NCI-H1092 (cell line): Measurements from ENCODE around the gene ITGA4.
"Not testable (repeated sequence)": the region's sequence is repeated elsewhere in the genome, so short reads cannot be mapped to it uniquely, and the experiment has no call there.

Experiments used
- DNase-seq: peaks from one replicate; lab custom pipeline; 2025; lab: John Stamatoyannopoulos, UW

Gene ITGA4

DNA sequence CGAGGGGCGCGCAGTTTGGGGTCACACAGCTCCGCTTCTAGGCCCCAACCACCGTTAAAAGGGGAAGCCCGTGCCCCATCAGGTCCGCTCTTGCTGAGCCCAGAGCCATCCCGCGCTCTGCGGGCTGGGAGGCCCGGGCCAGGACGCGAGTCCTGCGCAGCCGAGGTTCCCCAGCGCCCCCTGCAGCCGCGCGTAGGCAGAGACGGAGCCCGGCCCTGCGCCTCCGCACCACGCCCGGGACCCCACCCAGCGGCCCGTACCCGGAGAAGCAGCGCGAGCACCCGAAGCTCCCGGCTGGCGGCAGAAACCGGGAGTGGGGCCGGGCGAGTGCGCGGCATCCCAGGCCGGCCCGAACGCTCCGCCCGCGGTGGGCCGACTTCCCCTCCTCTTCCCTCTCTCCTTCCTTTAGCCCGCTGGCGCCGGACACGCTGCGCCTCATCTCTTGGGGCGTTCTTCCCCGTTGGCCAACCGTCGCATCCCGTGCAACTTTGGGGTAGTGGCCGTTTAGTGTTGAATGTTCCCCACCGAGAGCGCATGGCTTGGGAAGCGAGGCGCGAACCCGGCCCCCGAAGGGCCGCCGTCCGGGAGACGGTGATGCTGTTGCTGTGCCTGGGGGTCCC lies at the start of gene ITGA4:
ITGA4 (plus strand) TSS at position 266 of the 620 bp plus-strand sequence; CDS start at position 535, 269 bp downstream.
- no peak for DNase-seq

DNA sequence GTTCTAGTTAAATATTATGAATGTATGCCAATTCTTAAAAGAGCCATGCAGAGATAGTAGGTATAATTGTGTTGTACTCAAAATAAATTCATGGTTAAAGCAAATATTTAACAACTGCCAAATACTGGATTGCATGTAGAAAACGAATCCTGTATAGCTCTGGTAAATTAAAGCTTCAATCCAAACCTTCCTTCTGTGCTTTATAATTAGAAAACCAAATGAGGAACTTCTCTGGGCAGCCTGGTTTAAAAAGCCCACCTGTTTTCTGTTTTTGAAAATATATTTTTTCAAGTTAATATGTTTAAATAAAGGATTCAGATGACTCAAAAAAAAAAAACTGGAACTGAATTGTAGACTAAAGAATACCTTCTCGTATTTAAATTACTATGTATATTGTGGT lies 48.3 kb upstream of the ITGA4 start:
- DNase-seq, result no peak

DNA sequence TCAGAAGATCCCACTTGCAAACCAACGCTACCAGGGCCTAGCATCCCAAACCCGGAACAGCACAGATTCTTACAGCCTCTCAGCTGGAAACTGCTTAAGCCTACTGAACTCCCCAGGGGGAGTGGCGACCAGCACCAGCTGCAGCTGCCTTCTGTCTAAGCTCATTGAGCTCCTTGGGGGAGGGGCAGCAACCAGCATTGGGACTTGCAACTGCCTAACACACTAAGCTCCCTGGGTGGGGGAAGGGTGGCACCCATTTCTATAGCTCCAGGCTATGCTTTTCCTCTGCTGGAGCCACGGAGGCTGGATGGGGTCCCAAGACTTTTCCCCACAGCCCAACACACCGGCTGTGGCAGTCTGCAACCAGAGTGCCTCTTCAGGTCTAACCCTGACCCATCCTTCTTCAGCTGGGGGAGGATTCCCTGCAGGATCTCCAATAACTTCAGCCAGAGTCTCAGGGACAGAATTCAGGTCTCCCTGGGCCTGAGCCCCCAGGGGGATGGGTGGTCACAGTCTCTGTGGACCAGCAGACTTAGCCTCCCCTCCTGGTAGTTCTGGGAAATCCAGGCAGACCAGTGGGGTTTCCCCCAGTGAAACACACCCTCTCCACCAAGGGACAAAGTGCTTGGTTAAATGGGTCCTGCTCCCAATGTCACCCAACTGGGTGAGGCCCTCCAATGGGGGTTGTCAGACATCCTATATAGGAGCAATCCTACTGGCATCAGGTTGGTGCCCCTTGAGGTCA lies 45.9 kb upstream of the ITGA4 start:
- peak; percentile 15 for DNase-seq

DNA sequence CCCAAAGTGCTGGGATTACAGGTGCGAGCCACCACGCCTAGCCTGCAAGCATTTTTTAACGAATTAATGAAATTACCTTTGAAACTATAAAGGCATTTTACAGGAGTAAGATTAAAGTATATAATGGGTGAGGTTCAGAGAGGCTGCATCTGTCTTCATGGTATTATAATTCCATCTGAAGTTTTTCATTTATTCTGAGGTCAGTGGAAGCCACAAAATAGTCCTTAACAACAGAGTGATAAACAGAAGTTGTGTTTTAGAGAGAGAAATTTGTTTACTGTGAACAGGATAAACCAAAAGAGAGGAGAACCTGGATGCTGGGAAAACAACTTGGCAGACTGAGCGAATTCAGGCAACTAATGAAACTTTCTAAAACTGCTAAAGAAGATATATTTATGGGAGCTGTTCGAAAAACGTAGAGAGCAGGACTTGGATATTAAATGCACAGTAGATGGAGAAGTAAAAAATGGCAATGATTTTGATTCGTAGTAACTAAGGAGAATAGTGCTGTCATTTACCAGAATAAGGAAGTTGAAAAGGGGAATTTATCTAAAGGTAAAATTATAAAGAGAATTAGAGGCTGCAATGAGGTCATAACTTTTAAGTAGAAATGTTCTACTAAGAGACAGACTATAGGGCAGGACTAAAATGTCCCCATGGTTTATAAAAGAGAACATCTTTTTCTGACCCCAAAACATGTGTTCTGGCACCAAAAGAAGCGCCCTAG lies 37.9 kb upstream of the ITGA4 start:
- DNase-seq, result no peak

DNA sequence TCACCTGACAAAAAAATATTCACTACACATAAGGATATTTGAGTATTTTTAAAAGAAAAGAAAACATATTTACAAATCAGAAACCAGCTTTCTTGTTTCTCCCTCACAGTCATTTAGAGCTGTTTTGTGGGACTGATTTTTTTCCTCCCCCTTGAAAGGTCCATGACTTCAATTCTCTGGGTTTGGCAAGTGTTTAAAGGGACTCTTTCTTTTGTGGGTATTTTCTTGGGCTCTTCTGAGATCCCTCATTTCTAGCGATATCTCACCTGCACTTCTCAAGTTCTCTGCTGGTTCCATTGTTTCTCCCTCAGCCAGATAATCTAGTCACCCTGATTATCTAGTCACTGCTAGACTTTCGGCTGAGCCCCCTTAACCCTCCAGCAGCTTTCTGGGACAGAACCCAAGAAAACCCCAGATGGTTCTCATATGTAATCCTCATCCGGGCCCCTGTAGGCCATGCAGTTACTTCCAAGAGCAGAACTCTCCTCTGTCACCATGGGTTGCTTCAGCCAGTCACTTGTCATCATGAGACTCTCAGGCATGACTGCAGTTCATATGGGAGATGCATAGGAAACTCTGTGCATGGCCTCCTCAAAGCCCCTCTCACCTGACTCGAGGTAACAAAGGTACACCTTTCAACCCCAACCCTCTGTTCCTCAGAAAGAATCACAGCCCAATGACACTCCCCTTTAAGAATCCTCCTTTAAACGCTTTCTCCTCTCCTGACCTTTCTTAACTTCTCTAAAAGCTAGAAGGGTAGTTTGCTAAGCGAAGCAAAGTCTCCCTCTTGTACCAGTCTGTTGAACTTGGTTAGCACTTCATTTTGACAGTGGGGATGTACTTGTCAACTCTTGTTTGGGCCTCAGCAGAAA lies 36.7 kb upstream of the ITGA4 start:
- DNase-seq, result no peak

DNA sequence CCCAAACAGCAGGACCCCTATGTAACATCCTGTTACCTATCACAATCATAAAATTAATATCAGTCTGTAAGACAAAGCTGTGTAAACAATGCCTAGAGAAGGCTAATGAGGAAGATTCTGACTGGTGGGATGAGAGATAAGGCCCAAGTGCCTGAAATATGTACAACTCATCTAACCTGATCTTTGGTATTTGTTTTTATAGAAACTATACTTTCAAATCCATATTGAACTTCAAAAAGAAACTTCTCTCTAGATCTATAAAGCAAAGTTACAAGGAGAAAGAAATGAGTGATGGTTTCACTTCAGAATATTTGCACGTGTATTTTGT lies 36.1 kb upstream of the ITGA4 start:
- DNase-seq, result no peak

DNA sequence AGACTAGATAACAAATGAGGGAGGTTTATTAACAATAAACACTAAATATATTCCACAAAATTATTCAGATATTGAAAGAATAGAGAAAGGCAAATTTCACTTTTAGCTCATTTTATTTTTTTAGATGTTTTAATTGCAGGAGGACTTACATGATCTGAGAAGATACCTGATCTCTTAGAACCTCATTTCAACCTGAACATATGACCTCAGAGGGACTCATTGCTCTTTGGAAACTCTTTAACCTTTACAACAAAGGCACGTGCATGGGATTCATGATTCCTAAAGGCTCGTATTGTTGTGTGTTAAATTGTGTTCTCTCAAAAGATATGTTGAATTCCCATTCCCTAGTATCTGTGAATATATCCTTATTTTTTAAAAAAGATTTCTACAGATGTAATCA lies 35.7 kb upstream of the ITGA4 start:
- no peak for DNase-seq

DNA sequence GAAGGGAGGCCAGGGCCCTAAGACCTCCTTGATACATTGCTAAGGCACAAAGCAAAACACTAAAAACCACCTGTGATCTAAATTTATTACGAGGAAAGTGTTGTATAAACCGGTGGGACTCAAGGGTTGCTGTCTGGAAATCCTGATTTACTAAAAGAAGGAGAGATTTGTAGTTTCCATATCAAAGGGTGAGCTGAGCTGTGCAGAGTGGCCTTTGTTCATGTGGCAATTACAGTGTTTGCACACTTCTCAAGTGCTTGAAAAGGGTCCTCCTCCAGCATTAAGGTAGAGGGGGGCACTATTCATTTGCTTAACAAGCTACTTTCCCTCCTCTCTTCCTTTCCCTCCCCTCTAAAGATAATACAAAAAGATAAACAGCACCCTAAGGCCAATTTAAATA lies 30.5 kb upstream of the ITGA4 start:
- peak; percentile 75 for DNase-seq

DNA sequence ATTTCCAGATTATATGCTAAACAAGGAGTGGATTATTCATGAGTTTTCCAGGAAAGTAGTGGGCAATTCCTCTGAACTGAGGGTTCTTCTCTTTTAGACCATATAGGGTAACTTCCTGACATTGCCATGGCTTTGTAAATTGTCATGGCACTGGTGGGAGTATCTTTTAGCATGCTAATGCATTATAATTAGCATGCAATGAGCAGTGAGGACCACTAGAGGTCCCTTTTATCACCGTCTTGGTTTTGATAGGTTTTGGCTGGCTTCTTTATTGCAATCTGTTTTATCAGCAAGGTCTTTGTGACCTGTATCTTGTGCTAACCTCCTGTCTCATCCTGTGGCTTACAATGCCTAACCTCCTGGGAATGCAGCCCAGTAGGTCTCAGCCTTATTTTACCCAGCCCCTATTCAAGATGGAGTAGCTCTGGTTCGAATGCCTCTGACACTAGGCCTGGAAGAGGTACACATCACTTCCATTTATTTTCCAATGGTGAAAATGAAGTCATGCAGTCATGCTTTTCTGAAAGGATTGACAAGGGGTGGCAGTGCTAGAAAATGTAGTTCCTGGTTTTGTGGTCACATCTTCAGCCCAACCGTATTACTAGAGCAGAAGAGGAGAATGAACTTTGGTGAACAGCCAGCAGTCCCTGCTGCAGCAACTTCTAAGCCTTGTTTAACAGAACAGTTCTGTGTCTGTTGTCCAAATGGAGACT lies 26.6 kb upstream of the ITGA4 start:
- DNase-seq, result no peak

DNA sequence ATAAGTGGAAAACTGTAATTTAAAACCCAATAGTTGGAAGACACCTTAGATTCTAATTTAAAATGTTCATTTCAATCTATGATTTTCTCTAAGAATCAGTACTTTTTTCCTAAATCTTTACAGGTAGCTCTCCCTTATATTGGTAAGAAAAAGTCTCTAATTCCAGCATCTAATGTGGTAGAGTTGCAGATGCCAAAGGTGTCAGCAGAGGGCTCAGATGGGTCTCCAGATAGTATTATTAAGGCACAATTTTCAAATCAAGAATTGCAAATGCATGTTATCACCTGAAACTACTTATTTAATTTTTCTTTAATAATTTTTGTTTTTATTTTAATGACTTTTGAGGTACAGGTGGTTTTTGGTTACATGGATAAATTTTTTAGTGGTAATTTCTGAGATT lies 25.5 kb upstream of the ITGA4 start:
- DNase-seq, result no peak

DNA sequence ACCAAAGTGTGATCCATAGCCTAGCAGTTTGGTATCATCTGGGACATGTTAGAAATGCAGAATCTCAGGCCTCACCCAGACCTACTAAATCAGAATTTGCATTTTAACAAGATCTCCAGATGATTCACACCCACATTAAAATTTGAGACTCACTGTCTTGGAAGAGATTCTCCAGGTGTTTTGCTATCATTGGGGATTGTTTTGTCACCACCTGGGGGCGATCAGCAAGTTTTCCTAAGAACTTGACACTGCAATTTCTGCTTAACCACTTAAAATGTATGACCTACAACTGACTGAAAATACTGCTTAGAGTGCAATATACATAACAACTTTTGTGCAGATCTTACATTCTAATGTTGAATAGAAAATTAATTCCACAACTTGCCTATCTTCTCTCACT lies 18.9 kb upstream of the ITGA4 start:
- no peak for DNase-seq

DNA sequence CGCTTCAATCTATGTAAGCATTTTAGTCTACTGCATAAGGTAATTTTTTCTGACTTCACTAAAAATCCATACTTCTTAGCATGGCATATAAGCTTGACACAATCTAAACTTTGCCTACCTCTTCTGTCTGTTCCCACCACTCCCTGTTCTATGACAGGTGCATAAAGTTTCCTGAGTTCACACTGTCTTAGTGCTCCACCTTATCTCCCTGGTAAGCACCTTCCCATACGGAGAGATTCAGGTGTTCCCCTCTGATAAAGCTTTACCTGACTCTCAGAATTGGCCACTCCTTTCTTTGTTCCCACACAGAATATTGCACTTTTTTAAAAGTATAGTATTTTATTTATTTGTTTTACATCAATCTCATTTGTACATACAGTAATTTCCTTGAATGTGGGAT lies 16.8 kb upstream of the ITGA4 start:
- DNase-seq, result no peak

DNA sequence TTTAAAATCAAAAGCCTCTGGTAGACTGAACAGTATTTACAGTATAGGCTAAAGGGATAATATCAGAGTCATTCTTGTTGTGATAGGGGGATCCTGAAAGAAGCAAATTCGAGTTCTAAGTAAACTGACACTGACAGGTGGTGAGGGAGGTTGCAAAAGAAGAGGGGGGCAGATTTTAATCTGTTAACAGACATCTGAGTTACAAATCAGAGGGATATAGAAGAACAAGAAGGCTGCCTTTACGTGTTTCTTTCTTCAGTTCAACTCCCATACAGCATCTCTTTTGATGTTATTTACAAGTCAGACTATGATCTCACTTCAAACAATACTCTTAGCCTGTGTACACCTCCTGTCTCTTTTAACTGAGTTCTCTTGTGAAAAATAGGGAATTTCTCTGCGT lies 16.3 kb upstream of the ITGA4 start:
- no peak for DNase-seq

DNA sequence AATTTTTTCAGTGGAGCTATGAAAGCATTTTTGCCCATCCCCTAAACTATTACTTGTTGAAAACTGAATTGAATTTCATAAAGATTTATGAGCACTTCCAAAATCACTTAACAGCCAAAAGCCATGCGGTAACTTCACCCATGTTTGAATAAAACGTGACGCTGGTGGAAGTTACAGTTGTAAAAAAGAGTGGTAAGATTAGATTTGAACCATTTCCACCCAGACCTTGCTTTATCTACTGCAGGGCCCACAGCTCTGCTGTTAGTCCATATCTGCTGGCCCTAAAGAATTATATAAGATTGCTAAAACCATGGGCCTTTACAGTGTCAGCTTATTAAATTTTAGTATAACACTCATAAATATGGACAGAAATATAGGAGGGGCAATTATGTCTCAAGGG lies 15.5 kb upstream of the ITGA4 start:
- no peak for DNase-seq

DNA sequence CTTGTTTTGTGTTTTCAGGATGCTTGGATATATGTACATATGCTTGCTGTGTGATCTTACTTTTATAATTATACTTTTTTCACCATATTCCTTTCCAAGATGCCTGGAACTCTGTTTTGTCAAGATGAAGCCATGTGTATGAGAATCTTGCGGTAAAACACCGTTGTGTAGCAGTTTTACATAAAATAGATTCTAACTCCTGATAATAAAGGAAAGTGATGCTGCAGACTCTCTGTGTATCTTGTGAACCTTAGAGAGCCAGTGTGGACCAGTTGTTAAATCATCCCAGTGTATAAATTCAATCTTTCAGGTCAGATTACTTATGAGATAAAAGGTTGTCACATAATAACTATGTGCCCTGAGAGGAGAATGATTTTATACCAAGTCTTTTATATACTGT lies 12.5 kb upstream of the ITGA4 start:
- DNase-seq, result no peak

DNA sequence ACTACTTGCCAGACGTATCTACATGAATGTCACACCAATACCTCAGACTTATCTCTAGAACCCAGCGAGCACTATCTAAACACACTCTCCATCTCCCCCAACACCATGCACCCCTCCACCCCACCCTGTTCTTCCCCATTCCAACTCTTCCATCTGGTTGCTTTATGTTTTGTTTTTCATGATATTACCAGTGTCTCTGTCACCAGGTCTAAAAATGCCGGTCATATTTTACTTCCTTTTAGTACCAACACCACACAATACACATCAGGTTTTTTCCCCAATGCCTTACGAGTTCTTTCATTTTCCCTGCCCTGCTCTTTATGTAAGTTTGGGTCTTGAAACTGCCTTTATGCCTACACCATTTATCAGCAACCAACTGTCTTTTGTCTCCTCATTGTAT lies 10.2 kb upstream of the ITGA4 start:
- DNase-seq, result no peak

DNA sequence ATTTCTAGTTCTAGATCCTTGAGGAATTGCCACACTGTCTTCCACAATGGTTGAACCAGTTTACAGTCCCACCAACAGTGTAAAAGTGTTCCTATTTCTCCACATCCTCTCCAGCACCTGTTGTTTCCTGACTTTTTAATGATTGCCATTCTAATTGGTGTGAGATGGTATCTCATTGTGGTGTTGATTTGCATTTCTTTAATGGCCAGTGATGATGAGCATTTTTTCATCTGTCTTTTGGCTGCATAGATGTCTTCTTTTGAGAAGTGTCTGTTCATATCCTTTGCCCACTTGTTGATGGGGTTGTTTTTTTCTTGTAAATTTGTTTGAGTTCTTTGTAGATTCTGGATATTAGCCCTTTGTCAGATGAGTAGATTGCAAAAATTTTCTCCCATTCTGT lies 7.9 kb upstream of the ITGA4 start:
- DNase-seq, result not testable (repeated sequence)

DNA sequence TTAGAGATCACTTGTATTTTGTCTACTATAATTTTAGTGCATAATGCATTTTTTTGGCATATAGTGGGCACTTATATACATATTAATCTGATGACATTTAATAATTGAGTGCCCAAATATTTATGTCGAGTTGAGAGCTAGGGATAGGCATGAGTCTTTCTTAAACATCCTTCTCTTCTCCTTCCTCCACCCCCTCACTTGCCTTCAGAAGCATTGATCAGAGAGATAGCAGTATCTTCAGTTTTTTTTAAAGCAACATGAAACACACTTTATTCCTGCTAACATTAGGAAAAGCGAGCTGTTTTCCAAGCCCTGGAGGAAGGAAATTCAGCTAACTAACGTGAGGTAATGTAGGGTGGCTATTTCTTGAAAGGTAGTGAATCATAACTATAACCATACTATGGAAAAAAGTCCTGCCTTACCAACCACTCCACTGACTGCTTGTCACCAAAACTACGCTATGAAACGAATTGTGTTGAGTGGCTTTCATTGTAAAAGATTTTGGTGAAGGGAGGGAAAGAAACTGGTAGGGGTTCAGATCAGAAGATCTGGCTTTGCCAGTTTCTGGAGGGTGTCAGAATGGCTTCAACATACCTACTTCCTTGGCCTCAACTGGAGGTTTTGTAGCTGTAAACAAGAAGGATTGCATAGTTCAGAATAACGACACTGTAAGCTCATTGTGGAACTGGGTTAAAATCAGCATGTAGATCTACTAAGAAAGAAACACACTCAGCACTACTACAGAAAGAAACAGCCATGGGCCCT lies 2.3 kb upstream of the ITGA4 start:
- DNase-seq, result no peak

DNA sequence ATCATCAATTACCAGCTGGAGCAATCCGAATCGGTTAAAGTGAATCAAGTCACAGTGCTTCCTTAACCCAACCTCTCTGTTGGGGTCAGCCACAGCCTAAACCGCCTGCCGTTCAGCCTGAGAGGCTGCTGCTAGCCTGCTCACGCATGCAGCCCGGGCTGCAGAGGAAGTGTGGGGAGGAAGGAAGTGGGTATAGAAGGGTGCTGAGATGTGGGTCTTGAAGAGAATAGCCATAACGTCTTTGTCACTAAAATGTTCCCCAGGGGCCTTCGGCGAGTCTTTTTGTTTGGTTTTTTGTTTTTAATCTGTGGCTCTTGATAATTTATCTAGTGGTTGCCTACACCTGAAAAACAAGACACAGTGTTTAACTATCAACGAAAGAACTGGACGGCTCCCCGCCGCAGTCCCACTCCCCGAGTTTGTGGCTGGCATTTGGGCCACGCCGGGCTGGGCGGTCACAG lies 496 bp upstream of the ITGA4 start:
- DNase-seq, result no peak

DNA sequence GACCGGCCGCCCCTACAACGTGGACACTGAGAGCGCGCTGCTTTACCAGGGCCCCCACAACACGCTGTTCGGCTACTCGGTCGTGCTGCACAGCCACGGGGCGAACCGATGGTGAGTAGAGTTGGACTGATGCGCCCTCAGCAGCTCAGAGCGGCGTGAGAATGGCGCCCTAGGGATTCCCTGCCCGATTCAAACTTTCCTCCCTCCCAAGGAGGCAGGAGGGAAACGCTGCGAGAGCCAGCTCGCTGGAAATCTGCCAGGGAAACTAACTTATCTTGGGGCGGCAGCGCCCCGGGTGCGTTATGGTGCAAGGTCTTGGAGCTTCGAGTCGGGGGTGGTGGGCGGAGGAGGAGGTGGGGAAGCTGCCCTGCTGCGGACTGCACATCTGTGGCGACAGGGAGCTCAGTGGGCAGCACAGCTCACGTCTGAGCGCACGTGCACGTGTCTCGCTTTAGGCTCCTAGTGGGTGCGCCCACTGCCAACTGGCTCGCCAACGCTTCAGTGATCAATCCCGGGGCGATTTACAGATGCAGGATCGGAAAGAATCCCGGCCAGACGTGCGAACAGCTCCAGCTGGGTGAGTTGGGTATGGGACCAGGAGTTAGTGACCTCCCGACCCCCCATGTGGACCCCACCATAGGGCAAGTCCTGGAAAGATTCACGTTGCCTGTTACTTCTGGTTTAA lies 697 bp downstream of the ITGA4 start:
- no peak for DNase-seq
